Chondrocyte (in vitro differentiated cells): ENCODE results near the gene MUS81. TPM values are rescaled to one million over a fixed set of nuclear protein-coding genes. Genes with fewer than 3 reads are reported as not detected.

Experiments used
- DNase-seq: peaks from one replicate; pipeline ENCODE4 v3.0.0; 2021; ENCODE audit warnings: mixed read lengths, low spot score
- H3K27ac Mint-ChIP-seq: one replicate; pipeline ENCODE4 v1.8.0; 2021; ENCODE audit warnings: mild to moderate bottlenecking, moderate library complexity, mixed read lengths; ENCODE audit not compliant: unreplicated experiment
- H3K27me3 Mint-ChIP-seq: 2 replicates; pipeline ENCODE4 v1.8.0; 2021; ENCODE audit warnings: low read depth, mixed read lengths
- H3K36me3 Mint-ChIP-seq: 2 replicates; pipeline ENCODE4 v1.8.0; 2021; ENCODE audit warnings: low read depth, mixed read lengths
- H3K4me1 Mint-ChIP-seq: 2 replicates; pipeline ENCODE4 v1.8.0; 2021; ENCODE audit warnings: low read depth, mild to moderate bottlenecking, mixed read lengths
- H3K4me3 Mint-ChIP-seq: one replicate; pipeline ENCODE4 v1.8.0; 2021; ENCODE audit warnings: mild to moderate bottlenecking, moderate library complexity, mixed read lengths; ENCODE audit not compliant: unreplicated experiment
- H3K9me3 Mint-ChIP-seq: 2 replicates; pipeline ENCODE4 v1.8.0; 2021; ENCODE audit warnings: low read depth, mixed read lengths
- total RNA-seq: library from RNA; stranded (reverse); gene quantifications from 3 replicates; pipeline ENCODE4 v1.2.1, GENCODE V29; 2021
- TF ChIP-seq, protein P1 (sequence below): fragments of 200-600 bp; sonication (generic); IDR thresholded peaks from 2 replicates; pipeline ENCODE4 v1.5.0; 2021; ENCODE audit warnings: antibody characterized with exemption, mild to moderate bottlenecking, moderate library complexity

The MUS81 gene
- total RNA-seq, 1 donor from 2014 or later: 68.4 TPM

DNA sequence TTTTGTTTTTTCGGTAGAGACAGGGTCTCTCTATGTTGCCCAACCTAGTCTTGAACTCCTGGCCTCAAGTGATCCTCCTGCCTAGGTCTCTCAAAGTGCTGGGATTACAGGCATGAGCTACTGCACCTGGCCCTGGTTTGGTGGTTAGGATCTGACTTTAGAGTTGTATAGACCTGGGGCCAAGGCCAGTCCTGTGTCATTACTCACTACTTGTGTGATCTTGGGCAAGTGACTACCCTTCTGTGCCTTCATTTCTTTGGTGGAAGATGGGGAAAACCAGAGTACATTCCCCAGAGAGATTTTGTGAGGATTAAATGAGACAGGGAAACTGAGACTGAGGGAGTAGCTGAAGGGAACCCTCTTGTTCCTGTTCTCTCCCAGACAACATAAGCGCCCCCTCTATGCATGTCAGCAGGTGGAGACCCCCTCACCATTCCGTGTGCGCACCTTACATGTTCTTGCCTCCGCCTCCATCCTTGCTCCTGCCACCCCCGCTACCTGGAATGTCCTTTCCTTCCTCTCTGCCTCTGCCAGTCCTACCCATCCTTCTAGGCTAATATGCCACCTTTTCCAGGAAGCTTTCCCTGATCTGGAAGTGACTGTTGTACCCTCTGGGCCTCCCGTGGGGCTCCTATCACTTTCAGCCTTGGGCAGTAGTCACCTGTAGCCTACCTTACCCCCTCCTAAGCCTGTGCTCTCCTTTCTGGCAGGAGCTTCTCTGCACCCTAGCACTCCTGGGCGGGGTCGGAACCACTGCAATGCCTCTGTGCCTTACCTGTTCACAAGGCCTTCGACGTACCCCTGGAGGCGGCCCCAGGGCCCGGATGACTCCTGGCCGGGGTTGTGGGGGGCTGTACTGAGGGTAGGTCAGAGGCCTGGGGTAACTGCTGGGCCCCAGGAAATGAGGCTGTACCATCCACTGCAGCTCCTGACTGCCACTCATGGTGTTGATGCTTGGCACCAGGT lies 36.1 kb downstream of the MUS81 start:
- TF ChIP-seq, protein P1, sequence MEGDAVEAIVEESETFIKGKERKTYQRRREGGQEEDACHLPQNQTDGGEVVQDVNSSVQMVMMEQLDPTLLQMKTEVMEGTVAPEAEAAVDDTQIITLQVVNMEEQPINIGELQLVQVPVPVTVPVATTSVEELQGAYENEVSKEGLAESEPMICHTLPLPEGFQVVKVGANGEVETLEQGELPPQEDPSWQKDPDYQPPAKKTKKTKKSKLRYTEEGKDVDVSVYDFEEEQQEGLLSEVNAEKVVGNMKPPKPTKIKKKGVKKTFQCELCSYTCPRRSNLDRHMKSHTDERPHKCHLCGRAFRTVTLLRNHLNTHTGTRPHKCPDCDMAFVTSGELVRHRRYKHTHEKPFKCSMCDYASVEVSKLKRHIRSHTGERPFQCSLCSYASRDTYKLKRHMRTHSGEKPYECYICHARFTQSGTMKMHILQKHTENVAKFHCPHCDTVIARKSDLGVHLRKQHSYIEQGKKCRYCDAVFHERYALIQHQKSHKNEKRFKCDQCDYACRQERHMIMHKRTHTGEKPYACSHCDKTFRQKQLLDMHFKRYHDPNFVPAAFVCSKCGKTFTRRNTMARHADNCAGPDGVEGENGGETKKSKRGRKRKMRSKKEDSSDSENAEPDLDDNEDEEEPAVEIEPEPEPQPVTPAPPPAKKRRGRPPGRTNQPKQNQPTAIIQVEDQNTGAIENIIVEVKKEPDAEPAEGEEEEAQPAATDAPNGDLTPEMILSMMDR: no peak
- peaks cover 3% of the 10 kb centered on the region for H3K36me3 Mint-ChIP-seq
- H3K4me1 Mint-ChIP-seq: peaks cover 35% of the 10 kb centered on the region
- H3K9me3 Mint-ChIP-seq: no peaks in the 10 kb centered on the region
- no peak for DNase-seq
- no peaks in the 10 kb centered on the region for H3K27me3 Mint-ChIP-seq
- H3K27ac Mint-ChIP-seq: no peak overlapping the region
- H3K4me3 Mint-ChIP-seq: no peak overlapping the region

DNA sequence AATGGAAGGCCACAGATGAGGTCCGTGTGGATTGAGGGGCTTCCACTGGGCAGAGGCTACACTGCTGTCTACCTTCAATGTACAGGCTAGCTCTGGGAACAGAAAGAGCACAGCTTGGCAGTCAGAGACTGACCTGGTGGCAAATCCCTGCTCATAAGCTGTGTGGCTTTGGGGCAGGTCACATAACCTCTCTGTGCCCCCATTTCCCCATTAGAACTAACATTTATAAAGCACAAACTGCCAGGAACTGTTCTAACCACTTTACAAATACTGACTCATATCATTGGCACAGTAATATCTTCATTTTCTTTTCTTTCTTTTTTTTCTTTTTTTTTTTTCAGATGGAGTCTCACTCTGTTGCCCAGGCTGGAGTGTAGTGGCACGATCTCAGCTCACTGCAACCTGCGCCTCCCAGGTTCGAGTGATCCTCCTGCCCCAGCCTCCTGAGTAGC lies 36.8 kb downstream of the MUS81 start:
- no peak overlapping the region for H3K4me3 Mint-ChIP-seq
- peaks cover 36% of the 10 kb centered on the region for H3K4me1 Mint-ChIP-seq
- no peaks in the 10 kb centered on the region for H3K27me3 Mint-ChIP-seq

DNA sequence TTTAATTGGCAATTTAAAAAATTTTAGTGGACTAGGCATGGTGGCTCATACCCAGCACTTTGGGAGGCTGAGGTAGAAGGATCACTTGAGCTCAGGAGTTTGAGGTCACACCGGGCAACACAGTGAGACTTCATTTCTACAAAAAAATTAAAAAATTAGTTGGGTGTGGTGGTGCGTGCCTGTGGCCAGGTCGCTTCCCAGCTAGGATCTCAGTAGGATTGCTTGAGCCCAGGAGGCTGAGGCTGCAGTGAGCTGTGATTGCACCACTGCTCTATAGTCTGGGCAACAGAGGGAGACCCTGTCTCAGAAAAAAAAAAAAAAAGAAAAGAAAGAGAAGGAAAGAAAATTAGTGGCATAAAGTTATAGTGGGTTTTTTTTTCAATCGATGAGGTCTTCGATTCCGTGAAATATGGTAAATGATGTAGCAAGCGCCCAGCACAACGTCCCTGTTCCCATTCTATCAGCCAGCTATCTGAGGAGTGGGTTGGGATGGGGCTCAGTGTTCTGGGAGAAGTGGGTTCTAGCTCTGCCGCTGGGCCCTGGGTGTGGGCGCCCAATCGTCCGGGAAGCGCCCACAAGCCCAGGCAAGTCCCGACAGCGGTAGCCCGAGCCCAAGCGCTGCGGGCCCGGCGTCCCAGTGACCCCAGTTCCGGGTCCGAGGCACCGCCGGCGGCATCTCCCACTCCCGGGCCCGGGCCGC lies 38.6 kb downstream of the MUS81 start:
- TF ChIP-seq, protein P1: no peak
- no peak for DNase-seq
- Mint-ChIP-seq H3K27me3 (no peaks in the 10 kb centered on the region), H3K4me1 (peaks cover 42% of the 10 kb centered on the region), H3K27ac (peak overlapping the region; percentile 93), H3K9me3 (no peaks in the 10 kb centered on the region), H3K36me3 (no peaks in the 10 kb centered on the region), H3K4me3 (peak overlapping the region; percentile 79)

More for the DNA sequence above, 36.8 kb downstream of the MUS81 start:
- TF ChIP-seq, protein P1: no peak
- Mint-ChIP-seq H3K36me3 (peaks cover 3% of the 10 kb centered on the region), H3K27ac (no peak overlapping the region), H3K9me3 (no peaks in the 10 kb centered on the region)
- no peak for DNase-seq

DNA sequence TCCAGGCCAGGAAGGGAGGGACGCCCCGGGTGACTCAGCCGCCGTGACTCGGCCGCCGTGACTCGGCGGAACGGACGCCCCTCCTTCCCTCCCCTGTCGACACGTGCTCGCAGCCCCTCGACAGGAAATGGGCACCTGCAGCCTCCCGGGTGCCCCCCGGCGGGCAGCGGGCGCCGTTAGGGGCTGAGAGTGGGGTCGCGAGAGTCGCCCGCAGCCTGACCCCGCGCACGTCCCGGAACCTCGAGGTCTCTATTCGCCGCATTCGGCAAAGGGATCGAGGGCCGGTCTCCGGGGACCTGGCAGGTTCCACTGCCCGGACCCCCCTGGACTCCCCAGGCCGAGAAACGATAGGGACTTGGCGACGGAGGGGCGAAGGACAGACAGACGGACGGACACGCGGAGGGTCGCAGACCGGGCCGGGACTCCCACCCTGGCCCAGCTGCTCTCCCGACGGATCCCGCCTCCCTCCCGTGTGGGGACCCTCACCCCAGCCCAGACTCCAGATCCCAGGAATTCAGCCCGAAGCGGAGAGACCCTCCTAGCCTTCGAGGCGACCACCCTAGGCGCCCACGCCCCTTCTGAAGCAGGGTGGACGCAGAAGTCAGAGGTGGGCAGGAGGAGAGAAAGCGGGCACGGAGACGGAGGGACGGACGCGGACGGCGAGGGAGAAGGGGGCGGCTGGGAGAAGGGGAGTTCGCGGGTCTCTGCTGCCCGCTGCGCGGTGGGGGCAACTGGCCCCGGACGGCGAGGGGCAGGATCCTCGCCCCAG lies 39.3 kb downstream of the MUS81 start:
- H3K9me3 Mint-ChIP-seq: no peaks in the 10 kb centered on the region
- H3K4me1 Mint-ChIP-seq: peaks cover 47% of the 10 kb centered on the region
- H3K27me3 Mint-ChIP-seq: no peaks in the 10 kb centered on the region
- no peaks in the 10 kb centered on the region for H3K36me3 Mint-ChIP-seq
- TF ChIP-seq, protein P1: peak; percentile 15
- H3K4me3 Mint-ChIP-seq: peak overlapping the region; percentile 79
- H3K27ac Mint-ChIP-seq: peak overlapping the region; percentile 82
- DNase-seq: no peak
